ENCODE measurements around the gene TRAPPC2. TPM values are rescaled to one million over a fixed set of nuclear protein-coding genes. Genes with fewer than 3 reads are reported as not detected.

Gene TRAPPC2
- total RNA-seq, 4 donors from 2014 or later, result 14.3 to 17.3 (median 16.0) TPM

- ATAC-seq, result no peak
- H3K4me1 ChIP-seq, result peaks cover 0 to 80% (median 0%) of the 10 kb centered on the region in 3 donors
- H3K27me3 ChIP-seq, result no peaks in the 10 kb centered on the region
- H3K27ac ChIP-seq, result no peak overlapping the region
- 11 to 60% methylated on average over 2 to 4 of the region's 4 CpGs for WGBS, 2 donors (ENCODE audit: low coverage in 1 of 2)
- H3K4me3 ChIP-seq, result no peak overlapping the region
- no peaks in the 10 kb centered on the region for H3K9me3 ChIP-seq
- no peak for TF ChIP-seq EP300 (IDR thresholded peaks at IDR 0.05)
- no peak for TF ChIP-seq POLR2A (IDR thresholded peaks at IDR 0.05)
- TF ChIP-seq, protein P1, sequence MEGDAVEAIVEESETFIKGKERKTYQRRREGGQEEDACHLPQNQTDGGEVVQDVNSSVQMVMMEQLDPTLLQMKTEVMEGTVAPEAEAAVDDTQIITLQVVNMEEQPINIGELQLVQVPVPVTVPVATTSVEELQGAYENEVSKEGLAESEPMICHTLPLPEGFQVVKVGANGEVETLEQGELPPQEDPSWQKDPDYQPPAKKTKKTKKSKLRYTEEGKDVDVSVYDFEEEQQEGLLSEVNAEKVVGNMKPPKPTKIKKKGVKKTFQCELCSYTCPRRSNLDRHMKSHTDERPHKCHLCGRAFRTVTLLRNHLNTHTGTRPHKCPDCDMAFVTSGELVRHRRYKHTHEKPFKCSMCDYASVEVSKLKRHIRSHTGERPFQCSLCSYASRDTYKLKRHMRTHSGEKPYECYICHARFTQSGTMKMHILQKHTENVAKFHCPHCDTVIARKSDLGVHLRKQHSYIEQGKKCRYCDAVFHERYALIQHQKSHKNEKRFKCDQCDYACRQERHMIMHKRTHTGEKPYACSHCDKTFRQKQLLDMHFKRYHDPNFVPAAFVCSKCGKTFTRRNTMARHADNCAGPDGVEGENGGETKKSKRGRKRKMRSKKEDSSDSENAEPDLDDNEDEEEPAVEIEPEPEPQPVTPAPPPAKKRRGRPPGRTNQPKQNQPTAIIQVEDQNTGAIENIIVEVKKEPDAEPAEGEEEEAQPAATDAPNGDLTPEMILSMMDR (IDR thresholded peaks at IDR 0.05), result no peak
- TF ChIP-seq POLR2AphosphoS5 (IDR thresholded peaks at IDR 0.05), result no peak
- H3K36me3 ChIP-seq, result no peaks in the 10 kb centered on the region
Observed at GRCh38 chrX:13700380-13700779, 34.0 kb downstream of the TRAPPC2 start.

- TF ChIP-seq, protein P1 (IDR thresholded peaks at IDR 0.05), result no peak
- TF ChIP-seq POLR2A (IDR thresholded peaks at IDR 0.05), result no peak
- no peak for TF ChIP-seq EP300 (IDR thresholded peaks at IDR 0.05)
- no peak for TF ChIP-seq POLR2AphosphoS5 (IDR thresholded peaks at IDR 0.05)
- H3K9me3 ChIP-seq, result no peaks in the 10 kb centered on the region
- WGBS, 2 donors (ENCODE audit: low coverage in 1 of 2), result 50 to 51% methylated on average over 7 of the region's 7 CpGs
- no peaks in the 10 kb centered on the region for H3K36me3 ChIP-seq
- H3K27me3 ChIP-seq, result no peaks in the 10 kb centered on the region
- H3K4me1 ChIP-seq, result peaks cover 0 to 90% (median 0%) of the 10 kb centered on the region in 3 donors
- H3K4me3 ChIP-seq, result no peak overlapping the region
- H3K27ac ChIP-seq, result no peak overlapping the region
- ATAC-seq, result peak; percentile 38
Observed at GRCh38 chrX:13699183-13699826, 35.1 kb downstream of the TRAPPC2 start.

GRCh38 chrX:13698432-13698831, 36.0 kb downstream of the TRAPPC2 start:
- no peak for ATAC-seq
- no peaks in the 10 kb centered on the region for H3K36me3 ChIP-seq
- H3K27me3 ChIP-seq, result no peaks in the 10 kb centered on the region
- no peak for TF ChIP-seq EP300 (IDR thresholded peaks at IDR 0.05)
- no peak for TF ChIP-seq POLR2AphosphoS5 (IDR thresholded peaks at IDR 0.05)
- TF ChIP-seq, protein P1 (IDR thresholded peaks at IDR 0.05), result no peak
- no peak for TF ChIP-seq POLR2A (IDR thresholded peaks at IDR 0.05)
- H3K9me3 ChIP-seq, result no peaks in the 10 kb centered on the region
- H3K4me1 ChIP-seq, result peaks cover 0 to 93% (median 3%) of the 10 kb centered on the region in 3 donors
- WGBS, 2 donors (ENCODE audit: low coverage in 1 of 2), result 50% methylated on average over 1 of the region's 1 CpG; no CpG with 5 or more reads in 1 of the 2 donors
- no peak overlapping the region for H3K27ac ChIP-seq
- no peak overlapping the region for H3K4me3 ChIP-seq

- ATAC-seq, result no peak
- Histone ChIP-seq H3K27ac (no peak overlapping the region), H3K4me3 (no peak overlapping the region), H3K9me3 (no peaks in the 10 kb centered on the region), H3K27me3 (no peaks in the 10 kb centered on the region), H3K36me3 (no peaks in the 10 kb centered on the region), H3K4me1 (peaks cover 0 to 93% (median 3%) of the 10 kb centered on the region in 3 donors)
- 100% methylated on average over 1 of the region's 1 CpG; no CpG with 5 or more reads in 1 of the 2 donors for WGBS, 2 donors (ENCODE audit: low coverage in 1 of 2)
- TF ChIP-seq POLR2AphosphoS5 (IDR thresholded peaks at IDR 0.05) (no peak), POLR2A (IDR thresholded peaks at IDR 0.05) (no peak), EP300 (IDR thresholded peaks at IDR 0.05) (no peak)
- TF ChIP-seq, protein P1 (IDR thresholded peaks at IDR 0.05), result no peak
Observed at GRCh38 chrX:13697976-13698375, 36.4 kb downstream of the TRAPPC2 start.

DNA sequence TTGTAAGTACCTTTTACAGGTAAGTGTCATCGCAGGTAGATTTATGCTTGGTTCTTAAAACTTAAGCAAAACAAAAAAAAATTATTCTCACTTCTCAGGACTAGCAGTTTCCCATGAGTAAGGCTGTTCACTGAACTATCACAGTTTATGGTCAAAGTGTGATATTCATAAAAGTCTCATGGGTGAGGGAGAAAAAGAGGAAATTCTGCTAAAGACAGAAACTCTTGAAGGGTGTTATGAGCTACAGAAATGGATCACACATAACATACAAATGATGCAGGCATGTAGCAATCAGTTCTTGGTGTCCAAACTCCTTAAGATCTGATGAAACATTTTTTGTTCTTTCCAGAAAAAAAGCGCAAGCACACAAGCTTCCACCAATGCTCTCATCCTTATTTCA, 37.0 kb downstream of the TRAPPC2 start:
- H3K27me3 ChIP-seq, result no peaks in the 10 kb centered on the region
- peaks cover 0 to 95% (median 3%) of the 10 kb centered on the region in 3 donors for H3K4me1 ChIP-seq
- ATAC-seq, result peak; percentile 11
- WGBS, 2 donors (ENCODE audit: low coverage in 1 of 2), result 86 to 90% methylated on average over 1 to 2 of the region's 2 CpGs
- H3K36me3 ChIP-seq, result no peaks in the 10 kb centered on the region
- no peak for TF ChIP-seq POLR2AphosphoS5 (IDR thresholded peaks at IDR 0.05)
- no peak for TF ChIP-seq POLR2A (IDR thresholded peaks at IDR 0.05)
- TF ChIP-seq, protein P1 (IDR thresholded peaks at IDR 0.05), result no peak
- no peak for TF ChIP-seq EP300 (IDR thresholded peaks at IDR 0.05)
- H3K27ac ChIP-seq, result no peak overlapping the region
- no peak overlapping the region for H3K4me3 ChIP-seq
- no peaks in the 10 kb centered on the region for H3K9me3 ChIP-seq
